ENCODE data around the gene ZDHHC18.
A peak's percentile ranks its signal among the peaks of the same experiment; 100 is the strongest.
"Not testable (repeated sequence)": the region's sequence is repeated elsewhere in the genome, so short reads cannot be mapped to it uniquely, and the experiment has no call there.

ZDHHC18 gene

DNA sequence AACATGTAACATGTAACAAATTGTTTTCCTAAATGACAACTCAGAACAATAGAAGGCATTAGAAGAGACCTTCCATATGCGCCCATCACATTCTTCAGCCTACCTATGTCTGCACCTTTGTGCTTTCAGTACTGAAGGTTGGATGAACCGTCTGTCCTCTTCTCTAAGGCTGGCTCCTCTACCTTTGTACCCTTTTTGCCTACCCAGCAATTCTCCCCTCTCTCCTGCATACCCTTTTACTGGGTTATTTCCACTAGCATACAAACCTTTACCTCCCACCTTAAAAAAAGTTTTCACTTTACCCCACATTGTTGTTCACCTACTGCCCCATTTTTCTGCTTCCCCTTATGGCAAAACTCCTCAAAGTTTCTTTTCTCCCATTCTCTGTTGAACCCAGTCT is 33.6 kb upstream of the ZDHHC18 start:
- DNase-seq = no peak

DNA sequence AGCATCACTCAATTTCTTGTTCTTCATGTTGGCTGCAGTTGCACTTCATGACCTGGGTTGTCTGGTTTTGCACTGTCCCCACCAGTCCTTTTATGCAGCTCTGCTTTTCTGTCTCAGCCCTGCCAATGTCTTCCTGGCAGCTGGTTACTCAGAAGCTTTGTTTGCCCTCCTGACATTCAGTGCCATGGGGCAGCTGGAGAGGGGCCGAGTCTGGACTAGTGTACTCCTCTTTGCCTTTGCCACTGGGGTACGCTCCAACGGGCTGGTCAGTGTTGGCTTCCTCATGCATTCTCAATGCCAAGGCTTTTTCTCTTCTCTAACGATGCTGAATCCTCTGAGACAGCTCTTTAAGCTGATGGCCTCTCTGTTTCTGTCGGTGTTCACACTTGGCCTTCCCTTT is 32.1 kb upstream of the ZDHHC18 start:
- no peak for DNase-seq

DNA sequence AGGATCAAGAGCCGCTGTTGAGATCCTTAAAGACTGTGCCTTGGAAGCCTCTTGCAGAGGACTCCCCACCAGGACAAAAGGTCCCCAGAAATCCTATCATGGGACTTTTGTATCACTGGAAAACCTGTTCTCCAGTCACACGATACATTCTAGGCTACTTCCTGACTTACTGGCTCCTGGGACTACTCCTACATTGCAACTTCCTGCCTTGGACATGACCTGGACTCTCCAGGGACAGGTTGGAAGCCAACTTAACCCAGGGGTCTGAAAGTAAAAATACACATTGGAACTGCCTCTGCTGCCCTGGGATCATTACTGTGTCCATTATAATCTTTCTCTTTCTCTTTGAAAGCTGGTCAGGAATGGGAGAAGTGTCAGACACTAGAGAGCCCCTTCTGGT is 28.9 kb upstream of the ZDHHC18 start:
- DNase-seq = no peak

DNA sequence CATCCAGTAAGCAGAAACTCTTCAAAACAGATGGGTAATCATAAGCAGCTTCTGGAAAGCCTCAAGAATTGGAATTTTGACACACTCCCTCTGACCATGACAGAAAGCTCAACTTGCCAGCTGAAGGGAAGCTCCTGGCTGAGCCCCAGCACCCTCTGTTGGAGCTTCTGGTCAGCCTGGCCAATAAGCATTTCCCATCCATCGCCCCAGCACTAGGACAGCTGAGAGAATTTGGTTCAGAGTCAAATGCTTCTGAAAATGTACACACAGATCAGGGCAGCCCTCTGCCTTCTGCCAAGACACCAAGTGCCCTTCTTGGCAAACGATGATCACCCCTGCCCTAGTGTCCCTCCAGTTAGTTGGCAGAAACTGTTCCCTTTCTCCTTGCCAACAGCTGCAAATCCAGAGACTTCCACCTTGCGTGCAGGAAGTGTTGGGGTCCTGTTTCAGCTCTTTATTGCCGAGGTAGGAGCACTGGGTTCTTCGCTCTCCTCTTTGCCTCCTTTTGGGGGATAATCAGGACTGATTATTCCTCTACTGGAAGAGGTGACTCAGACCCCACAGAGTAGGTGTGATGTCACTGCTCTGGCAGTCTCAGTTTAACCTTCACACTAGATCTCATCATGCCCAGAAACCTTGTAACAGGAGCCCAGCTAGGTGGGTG is 26.9 kb upstream of the ZDHHC18 start:
- no peak for DNase-seq

DNA sequence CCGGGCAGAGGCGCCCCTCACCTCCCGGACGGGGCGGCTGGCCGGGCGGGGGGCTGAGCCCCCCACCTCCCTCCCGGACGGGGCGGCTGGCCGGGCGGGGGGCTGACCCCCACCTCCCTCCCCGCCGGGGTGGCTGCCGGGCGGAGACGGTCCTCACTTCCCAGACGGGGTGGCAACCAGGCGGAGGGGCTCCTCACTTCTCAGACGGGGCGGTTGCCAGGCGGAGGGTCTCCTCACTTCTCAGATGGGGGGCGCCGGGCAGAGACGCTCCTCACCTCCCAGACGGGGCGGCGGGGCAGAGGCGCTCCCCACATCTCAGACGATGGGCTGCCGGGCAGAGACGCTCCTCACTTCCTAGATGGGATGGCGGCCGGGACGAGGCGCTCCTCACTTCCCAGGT is 22.6 kb upstream of the ZDHHC18 start:
- not testable (repeated sequence) for DNase-seq

DNA sequence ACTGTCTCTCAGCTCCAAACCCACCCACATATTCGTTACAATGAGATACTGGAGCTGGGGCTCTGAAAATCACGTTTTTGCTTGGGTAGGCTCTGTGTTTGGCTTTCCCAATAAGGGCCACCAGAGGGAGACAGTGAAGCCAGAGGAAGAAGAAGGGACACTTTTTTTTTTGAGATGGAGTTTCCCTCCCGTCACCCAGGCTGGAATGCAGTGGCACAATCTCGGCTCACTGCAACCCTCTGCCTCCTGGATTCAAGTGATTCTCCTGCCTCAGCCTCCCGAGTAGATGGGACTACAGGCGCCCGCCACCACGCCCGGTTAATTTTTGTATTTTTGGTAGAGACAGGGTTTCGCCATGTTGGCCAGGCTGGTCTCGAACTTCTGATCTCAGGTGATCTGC is 16.4 kb upstream of the ZDHHC18 start:
- DNase-seq = peak; percentile 77

DNA sequence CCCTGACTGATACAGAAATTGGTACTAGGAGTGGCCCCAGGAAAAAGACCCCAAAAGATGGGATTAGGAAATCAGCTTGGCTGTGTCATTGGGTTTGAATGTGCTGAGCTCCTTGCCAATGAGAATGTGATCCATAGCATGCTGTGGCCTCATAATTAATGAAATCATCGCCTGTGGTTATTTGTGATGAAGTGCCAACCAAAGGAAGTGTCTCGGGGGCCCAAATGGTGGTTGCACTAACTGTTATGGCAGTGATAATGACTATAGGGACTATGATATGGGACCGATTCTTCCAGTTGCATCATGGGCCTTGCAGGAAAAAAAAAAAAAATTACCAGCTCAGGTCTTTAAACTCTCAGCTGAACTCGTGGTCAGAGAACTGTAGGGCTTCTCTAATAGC is 15.4 kb upstream of the ZDHHC18 start:
- no peak for DNase-seq

DNA sequence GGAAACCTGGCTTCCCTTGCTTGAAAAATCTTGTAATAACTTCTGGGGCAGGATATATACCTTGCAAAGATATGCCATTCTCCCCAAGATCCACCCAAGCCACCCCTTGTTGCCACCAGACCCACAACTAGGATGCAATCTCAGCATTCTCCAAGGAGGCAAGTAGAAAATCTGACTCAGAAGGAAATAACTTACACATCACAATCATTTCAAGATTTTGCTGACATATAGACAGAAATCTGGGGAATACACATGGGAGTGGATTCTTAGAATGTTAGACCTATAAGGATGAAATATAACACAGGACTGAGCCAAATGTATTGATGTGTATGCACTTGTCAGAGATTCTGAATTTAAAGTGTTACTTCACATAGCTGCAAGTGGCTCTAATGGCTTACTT is 14.8 kb upstream of the ZDHHC18 start:
- no peak for DNase-seq

DNA sequence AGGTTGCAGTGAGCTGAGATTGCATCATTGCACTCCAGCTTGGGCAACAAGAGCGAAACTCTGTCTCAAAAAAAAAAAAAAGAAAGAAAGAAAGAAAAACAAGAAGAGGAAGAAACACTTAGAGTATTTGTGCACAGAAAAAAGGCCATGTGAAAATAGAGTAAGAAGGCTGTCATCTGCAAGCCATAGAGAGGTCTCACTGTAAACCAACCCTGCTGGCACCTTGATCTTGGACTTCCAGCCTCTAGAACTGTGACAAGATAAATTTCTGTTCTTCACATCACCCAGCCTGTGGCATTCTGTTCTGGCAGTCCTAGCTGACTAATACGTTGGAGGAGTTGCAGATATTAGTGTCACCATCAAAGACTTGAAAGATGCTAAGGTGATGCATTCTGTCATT is 12.1 kb upstream of the ZDHHC18 start:
- DNase-seq = no peak

DNA sequence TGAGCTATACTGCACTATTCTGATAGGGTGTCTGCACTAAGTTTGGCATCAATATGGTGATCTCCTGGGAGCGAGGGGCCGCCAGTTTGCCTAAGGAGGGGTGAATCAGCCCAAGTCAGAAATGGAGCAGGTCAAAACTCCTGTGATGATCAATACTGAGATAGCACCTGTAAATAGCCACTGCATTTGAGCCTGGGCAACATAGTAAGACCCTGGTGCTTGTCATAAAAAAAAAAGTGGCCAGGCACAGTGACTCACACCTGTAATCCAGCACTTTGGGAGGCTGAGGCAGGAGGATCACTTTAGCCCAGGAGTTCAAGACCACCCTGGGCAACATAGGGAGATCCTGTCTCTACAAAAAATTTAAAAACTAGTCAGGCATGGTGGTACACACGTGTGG is 11.6 kb upstream of the ZDHHC18 start:
- no peak for DNase-seq

DNA sequence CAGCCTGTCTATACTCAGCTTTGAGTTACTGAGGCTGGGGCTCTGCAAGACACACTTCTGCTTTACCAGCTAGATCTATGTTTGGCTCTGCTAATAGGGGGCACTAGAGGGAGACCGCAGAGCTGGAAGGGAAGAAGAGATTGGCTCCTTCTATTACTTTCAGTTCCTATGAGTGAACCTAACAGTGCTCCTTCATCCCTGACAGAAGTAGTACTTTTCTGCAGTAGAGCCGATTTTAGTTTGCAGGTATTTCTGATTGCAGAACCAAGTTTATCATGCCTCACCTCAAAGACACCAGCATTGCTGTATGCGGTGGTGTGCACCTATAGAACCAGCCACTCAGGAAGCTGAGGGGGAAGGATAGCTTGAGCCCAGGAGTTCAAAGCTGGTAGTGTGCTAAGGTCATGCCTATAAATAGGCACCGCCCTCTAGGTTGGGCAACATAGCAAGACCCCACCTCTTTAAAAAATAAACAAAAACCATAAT is 5.7 kb upstream of the ZDHHC18 start:
- DNase-seq = peak; percentile 29

DNA sequence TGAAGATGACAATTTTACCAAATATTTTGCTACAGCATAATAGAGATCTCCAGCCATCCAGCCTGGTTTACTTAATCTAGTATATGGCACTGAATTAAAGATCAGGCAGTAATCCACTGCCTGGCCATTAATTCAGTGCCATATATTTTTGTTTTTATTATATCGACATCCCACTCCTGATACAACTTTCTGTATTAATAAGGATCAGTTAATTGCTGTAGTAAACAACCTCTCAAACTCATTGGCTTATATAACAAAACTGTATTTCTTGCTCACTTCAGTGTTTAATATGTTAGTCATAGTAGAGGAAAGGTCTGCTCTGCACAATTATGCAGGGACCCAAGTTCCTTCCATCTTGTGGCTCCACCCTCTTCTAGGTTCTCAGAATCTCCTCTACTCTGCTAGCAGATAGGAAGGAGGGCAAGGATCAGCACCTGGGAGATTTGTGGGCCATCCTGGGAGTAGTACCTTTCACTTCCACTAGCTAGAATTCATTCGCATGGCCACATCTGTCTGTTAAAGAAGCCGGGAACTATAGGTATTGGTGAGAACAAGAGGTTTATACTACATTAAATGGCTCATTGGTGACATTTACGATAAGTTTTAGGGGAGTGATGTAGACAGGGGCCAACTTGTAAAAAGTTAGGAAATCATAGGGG is 3.6 kb upstream of the ZDHHC18 start:
- no peak for DNase-seq

DNA sequence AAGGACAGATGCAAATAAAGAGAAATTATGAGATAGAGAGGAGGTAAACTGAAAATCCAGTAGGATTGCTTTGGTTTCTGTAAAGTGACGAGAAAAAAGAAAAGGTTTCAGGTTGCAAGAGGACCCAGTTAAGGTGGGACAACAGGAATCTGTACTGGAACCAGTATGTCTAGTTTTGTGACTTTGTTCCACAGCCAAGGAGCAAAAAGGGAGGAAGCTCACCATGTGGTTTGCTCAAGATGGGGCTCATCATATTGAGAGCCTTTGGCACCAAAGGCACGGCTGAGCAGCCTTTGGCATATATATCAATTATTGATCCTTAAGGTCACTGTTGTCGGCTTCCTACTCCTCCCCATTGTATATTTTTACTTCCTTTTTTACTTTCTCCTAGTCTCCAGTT is 1.8 kb upstream of the ZDHHC18 start:
- no peak for DNase-seq

DNA sequence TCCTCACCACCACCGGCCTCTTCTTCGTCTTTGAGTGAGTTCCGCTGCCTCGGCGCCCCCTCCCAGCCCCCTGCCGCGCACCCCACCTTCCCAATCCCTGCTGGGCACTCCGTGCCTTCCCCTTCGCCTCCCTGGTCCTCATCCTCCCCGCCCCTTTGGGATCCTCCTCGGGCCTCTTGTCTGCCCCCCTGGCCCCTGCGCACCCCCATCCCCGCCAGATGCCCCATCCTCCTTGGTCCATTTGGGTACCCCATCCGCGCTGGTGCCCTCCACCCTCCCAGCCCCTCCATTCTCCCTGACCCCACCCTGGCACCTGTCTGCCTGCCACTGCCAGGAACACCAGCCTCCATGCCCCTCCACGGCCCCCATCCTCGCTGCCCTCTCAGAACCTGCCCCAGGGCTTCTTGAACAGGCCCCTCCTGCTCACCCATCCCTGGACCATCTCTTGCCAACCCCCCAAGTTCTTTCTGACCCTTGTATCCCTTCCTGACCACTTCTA is 667 bp downstream of the ZDHHC18 start:
- DNase-seq = no peak

DNA sequence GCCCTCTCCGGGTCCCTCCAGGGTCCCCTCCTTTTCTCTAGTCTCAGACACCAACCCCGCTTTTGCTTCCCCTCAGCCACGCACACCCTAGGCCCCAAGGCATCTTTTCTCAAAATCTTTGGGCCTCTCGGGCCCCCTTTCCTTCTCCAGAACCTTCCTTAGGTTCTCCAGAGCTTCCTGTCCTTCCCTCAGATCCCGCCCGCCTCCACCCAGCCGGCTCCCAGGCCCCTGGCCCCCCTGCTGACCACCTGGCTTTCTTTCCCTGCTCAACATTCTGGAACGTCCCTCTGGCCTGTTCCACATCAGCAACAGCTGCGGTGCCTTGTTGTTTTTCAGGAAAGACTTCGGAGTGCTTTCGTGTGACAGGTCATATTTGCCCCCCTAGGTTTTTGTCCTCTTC is 1.2 kb downstream of the ZDHHC18 start:
- DNase-seq = no peak

DNA sequence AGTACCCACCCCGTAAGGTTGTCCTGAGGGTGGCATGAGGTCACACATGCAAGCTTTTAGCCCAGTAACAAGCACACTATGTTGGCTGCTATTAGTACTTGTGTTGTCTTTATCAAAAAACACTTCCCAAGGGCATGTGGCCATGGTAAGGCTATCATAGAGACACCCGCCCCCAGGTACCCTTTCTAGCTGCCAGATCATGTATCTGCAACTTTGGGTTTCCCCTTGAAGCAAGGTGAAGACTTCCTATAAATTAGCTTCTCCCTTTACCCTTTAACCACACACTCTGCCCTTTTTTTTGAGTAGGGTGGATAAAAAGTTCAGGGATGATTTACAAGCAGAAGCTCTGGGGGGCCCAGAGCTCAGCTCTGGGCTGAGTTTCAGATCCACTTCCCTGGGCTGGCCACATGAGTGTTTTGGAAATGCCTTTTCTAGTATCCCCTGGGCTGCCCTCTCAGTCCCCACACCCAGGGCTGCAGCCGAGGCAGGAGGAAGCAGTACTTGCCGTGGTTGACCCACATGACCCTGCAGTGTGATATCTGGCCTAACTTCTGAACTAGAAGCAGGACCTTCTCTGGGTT is 2.0 kb downstream of the ZDHHC18 start:
- no peak for DNase-seq

DNA sequence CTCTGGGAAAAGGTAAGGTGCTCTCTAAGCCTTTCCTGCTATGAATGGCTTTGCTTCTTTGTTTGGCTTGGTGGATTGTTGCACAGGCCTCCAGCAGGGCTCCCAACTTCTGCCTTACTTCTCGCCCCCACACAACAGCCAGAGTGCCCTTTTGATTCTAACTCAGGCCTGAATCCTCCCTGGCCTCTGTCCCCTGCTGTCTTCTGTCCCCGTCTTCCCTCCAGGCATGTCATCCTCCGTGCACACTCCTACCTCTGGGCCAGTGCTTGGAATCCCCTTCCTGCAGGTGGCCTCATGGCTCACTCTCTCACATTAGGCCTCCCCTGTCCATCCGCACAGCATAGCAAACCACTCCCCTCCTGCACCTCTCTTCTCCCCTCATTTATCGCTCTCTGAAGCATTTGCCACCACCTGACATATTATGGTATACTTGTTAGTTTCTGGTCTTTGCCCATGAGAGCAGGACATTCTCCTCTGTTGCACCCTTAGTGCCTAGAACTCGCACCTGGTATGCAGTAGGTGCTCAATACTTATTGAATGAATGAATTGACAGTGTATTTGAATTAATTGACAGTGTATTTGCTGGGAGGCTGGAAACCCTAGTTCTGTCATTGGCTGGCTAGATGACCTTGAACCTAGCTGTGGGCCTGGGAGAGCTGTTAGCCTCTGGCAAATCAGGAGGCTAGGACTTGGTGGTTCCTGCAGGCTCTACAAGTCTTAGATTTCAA is 2.9 kb downstream of the ZDHHC18 start:
- DNase-seq = no peak

DNA sequence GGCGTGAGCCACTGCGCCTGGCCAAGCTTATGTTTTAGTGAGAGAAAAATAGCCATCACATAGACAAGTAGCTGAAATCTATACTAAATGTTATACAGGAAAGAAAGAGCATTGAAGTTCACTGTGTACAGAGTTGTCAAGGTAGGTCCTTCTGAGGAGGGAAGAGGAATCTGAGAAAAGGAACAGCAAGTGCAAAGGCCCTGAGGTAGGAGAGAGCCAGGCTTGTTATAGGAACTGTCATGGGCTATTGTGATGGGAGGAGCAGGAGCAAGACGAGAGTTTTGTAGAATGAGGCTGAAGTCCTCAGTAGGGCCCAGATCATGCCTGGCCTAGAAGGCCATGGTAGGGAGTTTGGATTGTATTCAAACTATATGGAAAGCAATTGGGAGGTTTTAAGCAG is 4.6 kb downstream of the ZDHHC18 start:
- DNase-seq = no peak

DNA sequence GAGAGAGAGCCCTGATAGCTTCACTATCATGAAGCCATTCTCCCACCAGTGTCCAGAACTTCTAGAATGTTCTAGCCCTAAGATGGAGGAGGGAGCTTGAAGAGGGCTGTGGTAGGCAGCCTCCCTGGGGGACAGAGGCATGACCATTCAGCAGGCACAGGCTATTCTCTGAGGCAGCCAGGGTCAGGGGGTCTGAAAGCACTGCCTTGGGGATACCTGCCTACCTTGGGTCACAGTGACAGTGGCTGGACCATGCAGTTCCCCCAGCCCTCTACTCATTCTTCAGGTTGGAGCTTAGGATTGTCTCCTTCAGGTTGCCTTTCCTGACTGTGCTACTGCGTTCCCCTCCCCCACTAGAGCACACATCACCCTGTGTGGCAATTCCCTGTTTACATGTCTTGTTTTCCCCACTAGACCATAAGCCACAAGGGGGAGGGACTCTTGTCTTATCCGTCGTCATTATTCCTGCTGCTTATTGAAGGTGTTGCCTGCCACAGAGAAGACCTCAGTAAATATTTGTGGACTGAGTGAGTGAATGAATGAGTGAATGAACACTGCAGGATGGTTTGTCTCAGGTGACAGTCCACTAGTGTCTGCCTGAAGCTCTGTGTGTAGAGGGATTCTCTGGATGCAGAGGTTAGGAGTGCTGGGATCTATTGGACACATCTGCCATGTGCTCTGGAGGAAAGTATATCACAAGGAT is 5.2 kb downstream of the ZDHHC18 start:
- DNase-seq = no peak

DNA sequence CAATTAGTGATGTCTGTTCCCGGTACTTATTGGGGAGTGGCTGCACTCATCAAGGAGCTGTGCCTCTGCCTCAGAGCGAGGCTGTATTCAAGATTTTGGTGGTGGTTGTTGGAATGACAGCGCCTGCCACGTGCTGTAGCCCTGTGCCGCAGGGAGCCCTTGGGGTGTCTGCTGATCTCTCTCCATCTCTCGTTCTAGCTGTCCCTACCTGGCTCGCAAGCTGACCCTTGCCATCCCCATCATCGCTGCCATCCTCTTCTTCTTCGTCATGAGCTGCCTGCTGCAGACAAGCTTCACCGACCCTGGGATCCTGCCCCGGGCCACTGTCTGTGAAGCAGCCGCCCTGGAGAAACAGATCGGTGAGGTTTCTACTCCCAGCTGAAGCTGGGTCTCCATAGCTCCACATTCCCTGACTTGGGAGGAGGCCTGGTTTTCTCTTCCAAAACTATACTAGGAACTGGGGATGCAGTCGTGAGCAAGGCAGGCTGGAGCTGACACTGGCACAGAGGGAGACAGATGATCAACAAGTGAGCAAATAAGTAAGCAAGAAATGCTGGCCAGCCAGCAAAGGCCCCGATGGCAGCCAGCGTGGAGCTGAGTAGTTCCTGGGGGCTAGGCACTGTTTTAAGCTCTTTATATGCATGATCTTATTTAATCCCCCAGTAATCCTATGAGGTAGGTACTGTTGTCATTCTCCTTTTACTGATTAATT is 5.9 kb downstream of the ZDHHC18 start:
- DNase-seq = no peak

DNA sequence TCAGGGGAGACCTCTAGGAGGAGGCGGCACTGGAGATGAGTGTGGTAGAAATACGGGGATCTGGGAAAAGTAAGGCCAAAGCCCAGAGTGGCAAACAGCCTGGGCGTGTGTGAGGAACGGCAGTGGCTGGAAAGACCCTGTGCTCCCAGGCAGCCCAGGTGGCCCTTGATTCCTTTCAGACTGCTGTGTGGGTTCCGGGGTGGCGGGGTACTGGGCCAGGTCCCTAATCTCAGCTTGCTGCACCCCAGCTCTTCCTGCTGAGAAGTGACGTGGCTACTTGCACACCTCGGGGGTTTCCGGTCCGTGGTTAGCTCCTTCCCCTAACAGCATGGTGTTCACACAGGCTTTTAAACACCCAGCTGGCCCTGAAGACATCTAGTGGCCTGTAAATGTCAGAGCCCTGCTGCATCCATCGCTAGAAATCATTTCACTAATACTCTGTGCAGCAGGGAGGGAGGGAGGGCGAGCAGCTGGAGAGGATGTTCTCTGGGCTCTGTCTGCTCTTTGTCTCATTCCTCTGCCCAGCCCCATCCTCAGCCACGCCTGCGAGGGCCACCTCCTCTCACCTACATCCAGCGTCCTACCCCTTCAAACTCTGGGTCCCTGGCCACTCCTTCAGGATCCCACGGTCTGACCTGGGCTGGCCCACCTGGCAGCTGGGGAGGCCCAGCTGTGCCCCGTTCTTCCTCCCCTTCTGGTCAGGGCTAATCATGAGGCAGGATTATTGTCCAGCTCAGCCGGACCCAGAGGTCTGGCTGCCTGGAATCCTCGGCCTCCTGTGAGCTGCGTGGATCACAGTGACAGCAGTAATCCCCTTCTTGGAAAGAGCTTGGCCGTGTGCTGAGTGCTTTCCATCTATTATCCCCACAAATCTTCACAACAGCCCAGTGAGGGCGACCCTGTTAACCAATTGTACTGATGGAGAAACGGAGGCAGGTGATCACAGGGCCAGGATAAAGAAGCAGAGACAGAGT is 7.2 kb downstream of the ZDHHC18 start:
- peak; percentile 90 for DNase-seq
